GM18499 (cell line): ENCODE measurements around the gene TRIO.

Experiments used
- ATAC-seq: cut with Tn5 transposase; IDR thresholded peaks from one replicate; pipeline ENCODE4 v1.9.1; 2021; ENCODE audit warnings: moderate number of reproducible peaks; ENCODE audit not compliant: insufficient read depth, unreplicated experiment

Gene TRIO

DNA sequence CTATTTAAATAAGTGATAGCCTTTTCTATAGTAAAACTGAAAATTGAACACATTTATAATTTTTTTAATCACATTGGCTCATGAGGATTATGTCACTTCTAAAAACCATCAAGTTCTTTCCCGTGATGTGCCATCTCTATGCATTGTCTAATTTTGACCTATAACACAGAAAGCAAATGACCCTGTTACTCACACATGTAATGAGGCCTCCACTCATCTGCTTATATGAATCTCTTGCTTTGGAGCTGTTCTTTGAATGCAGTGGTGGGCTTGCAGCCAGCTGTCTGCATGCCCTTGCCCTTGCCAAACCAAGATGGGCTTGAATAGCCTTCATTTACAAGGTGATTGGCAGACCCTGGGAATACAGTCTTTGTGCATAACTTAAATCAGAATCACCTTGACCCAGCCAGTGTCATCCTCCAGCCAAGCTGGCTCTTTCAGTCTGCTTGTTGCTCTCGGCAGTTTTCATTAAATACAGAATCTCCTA is 163.2 kb downstream of the TRIO start:
- no peak for ATAC-seq

DNA sequence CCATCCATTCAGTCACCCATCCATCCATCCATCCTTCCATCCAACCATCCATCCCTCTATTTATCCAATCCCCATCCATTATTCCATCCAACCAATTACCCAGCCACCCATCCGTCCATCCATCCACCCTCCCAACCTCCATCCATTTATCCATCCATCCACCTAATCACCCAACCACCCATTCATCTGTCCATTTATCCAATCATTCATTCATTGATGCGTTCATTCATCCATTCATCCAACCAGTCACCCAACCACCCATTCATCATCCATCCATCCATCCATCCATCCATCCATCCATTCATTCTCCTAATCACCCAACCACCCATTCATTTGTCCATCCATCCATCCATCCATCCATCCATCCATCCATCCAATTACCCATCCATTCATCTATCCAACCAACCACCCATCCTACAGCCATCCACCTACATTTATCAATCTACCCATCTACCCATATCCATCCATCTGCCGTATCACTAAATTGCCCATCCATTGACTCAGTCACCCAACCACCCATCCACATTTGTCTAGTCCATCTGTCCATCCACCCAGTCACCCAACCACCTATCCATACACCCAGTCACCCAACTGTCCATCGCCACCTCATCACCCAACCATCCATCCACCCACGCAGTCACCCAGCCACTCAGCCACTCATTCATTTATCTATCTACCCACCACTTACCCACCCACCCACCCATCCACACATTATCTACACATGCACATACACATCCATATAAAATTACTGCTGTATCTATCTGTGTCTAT is 165.4 kb downstream of the TRIO start:
- no peak for ATAC-seq

DNA sequence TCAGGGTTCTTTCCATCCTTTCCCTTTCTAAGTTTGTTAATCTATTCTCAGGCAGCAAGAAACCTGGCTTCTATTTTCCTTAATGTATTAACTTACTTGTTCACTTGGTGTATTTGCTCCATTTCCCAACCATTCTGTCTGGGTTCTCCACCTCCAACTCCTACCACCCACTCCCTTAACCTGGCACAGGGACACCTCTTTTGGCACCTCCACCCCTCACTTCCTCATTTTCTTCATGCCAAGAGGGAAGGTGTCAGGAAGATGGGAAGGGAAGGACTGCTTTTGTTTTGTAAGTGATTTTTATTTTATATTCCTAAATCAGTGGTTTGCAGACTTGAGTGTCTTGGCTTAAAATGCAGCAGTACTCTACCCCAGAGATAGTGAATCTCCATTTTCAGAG is 166.1 kb downstream of the TRIO start:
- ATAC-seq, result no peak

DNA sequence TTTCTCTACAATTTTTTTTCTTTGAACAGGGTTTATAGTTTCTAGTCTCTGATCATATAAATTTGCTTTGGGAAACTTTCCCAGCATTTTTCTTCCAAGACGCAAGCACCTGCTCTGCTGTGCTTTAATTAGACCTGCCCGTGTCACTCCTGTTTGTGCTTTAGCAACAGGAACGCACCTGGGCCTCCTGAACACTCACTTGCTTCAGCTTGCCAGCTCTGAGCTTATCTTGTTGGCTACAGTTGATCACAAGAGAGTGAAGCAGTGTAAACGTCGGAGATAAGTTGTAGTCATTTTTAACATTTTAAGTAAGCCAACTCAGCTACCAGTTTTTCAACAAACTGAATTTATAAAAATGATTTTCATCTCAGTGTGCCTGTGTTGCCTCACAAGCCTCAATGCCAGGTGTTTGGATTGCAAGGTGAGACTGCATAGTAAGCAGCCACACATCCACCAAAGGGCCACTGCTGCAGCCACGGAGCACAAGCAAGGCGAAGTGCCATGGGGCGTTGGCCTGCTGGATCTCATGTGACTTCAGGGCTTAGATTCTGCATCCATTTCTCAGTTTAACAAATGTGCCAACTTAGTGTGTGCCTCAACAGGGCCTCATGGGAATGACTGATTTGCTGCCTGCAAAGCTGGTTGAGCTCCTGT is 166.9 kb downstream of the TRIO start:
- no peak for ATAC-seq

DNA sequence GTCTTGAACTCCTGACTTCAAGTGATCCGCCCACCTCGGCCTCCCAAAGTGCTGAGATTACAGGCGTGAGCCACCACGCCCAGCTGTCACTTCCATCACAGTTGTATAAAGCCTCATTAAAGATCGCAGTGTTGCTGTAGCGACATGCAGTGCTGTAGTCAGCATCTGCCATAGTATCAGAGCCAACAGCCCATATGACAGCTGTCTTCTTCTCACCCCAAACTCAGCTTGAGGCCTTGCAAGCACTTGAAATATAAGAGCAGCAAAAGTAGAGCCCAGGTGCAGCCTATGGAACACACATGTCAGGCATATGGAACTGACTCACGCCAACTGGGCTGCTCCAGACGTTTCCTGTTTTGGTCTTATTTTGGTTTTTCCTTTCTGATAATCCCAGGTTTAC is 167.8 kb downstream of the TRIO start:
- no peak for ATAC-seq

DNA sequence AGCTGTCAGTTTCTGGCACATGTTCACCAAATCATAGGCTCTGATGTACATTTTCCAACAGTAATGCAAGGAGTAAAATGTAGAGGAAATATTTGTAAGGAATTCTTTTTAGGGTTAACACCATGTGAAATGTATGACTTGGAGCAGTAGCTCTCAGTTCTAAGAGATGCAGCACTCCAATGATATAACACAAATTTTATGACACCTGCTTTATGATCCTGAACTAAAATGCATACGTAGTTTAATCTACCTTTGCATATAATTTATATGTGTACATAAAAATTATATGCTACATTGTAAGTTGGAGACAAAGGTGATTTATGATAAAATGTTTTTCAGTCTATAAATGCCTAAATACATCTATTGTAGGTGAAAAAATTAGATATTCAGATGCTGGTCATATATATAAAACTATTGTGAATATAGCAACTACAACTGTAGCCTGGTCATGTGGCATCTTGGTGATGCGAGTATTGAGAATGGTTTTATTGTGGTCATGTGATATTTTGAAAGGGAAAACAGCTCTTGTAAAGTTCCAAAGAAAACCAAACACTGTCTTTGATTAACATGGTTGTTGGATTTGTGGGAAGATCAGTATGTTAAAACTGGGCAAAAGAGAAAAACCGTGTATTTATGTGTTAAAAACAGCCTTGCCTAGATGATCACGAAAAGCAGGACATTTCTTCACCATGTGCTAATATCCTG is 171.0 kb downstream of the TRIO start:
- no peak for ATAC-seq

DNA sequence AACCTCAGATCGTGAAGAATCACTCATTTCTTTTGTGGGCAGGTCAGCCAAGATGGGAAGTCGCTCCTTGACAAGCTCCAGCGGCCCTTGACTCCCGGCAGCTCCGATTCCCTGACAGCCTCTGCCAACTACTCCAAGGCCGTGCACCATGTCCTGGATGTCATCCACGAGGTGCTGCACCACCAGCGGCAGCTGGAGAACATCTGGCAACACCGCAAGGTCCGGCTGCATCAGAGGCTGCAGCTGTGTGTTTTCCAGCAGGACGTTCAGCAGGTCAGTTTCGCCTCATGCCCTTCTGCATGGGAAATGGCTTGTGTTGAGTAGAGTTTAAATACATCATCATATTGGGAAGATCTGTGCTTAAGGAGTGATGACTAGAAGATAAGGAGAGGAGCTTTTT is 173.3 kb downstream of the TRIO start:
- no peak for ATAC-seq

DNA sequence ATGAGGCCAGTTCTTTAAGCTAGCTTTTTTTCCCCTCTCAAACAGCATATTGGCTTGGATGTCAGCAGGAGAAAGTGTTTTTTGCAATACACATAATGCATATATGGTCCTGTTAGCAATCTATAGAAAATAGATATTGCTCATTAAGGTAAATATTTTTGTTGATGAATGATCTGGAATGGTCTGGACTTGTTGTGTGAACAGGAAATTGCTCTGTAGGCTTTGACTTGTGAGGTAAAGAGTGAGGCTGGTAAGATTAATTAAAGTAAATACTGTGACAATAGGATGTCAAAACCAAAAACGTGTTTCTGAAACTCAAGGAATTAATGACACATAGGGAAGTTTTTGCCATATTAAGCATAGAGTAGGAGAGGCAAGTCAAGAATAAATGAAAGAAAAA is 176.0 kb downstream of the TRIO start:
- ATAC-seq, result no peak

DNA sequence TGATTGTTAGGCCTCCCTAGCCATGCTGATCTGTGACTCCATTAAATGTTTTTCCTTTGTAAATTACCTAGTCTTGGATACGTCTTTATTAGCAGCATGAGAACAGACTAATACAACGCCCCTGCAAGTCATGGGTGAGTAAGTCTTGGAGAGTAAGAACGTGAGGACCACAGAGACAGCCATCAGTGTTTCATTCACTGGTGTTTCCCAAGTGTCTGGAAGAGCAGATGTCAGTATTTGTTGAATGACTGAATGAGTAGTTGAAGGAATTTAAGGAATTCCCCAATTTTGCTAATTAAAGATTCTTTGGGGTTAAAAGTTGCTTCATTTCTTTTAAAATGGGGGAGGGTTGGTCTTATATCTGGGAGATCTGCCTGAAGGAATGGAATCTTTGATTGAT is 178.8 kb downstream of the TRIO start:
- no peak for ATAC-seq

DNA sequence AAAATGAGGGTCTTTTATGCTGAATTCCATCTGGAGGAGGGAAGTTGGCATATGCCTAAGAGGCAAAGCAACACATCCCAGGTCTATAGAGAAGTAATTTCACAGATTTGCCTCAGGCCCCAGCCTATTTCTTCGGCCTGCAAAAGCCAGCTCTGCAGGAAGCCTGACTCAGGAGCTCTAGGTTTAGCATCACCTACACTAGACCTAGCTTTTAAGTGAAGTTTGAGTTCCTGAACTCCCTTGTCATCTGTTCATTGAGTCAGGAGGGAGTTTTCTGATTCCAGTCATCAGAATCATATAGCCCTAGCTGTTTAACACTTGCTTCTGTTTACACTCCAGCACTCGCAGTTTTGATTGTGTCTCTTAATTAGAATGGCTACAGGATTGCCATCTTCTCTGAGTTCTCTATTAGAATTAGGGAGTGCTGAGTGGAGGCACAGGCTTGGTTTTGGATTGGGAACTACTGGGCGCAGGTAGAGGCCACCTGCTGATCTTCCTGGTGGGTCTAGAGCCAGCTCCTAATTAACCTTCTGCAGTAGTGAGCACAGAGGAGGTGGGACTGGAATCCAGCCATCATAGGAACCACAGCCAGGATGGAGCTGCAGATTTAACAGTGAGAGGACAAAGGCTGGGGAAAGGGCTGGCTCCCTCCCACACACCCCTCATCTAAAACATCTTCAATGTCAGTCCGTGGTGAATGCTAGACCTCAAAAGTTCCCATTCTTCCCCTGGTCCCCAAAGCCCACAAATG is 179.5 kb downstream of the TRIO start:
- ATAC-seq, result no peak

DNA sequence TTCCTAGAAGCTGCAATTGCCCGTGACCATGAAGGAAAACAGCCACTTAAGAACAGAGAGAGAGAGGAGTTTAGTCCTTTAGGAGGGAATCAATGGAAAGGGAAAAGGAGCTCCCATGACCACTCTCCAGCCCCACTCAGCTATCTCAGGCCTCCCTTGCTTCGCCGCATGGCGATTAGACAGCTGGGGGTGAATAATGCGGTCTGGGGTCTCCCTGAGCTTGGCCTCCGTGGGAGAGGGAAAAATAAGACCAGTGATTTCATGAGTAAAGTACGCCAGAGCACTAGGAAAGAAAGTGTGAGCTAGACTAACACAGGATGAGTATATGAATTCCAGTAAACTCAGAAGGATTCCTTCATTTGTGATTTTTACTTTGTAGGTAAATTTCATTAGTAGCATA is 180.3 kb downstream of the TRIO start:
- ATAC-seq, result no peak

DNA sequence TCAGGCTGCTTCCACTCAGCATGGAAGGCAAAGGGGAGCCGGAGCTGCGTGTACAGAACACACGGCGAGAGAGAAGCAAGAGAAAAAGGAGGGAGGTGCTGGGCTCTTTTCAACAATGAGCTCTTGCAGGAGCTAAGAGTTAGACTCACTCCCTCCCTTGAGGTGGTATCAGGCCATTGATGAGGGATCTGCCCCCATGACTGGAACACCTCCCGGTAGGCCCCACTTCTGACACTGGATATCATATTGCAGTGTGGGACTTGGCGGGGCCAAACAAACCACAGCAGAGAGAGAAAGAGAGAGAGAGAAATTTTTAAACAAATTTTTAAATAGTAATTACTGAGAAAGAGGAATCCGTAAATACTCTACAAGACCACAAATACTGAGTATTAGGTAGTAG is 182.2 kb downstream of the TRIO start:
- no peak for ATAC-seq

DNA sequence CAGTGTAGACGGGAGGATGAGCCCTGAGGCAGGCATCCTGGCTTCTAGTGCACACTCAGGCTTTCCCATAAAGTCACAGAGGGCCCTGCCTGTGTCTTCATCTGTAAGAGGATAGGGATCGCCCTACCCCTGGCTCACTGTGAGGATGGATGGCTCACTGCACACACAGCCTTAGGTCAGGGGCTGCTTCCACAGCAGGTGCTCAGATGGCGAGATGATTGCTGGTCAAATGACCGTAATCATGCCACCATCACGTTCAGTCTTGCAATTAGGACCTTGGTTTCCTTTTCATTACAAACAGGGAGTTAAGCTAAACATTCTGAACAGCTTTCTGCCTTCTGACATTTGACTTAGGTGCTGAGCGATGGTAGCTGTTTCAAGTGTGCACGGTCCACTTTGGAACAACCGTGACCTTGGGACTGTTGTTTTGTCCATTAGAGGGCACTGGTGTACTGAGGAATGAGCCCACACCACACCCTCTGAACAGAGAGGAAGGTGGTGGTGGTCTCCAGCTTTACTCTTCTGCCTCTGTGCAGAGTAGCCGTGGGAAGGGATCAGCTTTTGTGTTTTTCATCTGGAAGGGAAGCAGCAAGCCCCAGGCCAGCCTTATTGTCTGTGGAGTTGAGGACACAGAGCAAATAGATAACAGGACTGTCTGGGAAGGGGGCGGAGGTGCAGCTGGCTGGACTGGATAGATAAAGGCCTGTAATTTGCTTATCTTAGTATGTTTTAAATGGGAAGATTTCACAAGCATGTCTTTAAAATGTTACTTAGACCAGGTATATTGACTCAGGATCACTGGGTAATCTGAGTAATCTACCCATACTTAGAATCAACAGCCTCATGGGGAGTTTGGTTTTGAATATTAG is 183.1 kb downstream of the TRIO start:
- ATAC-seq, result no peak

DNA sequence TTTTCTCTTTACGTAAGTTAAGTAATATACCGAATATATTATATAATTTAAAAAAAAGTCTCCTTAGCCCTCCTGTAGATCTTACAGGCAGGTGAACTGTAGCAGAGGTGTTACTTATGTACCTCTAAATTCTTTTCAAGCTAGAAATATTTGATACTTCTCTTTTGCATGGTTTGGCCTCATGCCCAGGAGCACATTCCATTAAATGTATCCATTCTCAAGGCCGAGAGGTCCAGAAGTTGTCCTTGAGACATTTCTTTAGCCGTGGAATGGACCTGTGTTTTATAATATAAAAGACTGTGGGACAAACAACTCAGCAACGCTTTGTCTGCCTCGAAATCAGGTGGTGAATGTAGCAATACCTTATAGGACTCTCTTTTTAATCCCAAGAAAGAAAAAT is 184.5 kb downstream of the TRIO start:
- no peak for ATAC-seq

DNA sequence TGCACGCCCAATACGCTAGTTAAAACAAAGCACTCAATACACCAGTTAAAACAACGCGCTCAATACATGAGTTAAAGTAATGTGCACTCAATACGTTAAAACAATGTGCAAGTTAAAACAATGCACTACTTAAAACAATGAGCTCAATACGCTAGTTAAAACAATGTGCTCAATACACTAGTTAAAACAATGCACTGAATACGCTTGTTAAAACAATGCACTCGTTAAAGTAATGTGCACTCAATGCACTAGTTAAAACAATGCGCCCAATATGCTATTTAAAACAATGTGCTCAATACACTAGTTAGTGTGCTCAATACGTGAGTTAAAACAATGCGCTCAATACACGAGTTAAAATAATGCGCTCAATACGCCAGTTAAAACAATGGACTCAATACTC is 185.0 kb downstream of the TRIO start:
- no peak for ATAC-seq

DNA sequence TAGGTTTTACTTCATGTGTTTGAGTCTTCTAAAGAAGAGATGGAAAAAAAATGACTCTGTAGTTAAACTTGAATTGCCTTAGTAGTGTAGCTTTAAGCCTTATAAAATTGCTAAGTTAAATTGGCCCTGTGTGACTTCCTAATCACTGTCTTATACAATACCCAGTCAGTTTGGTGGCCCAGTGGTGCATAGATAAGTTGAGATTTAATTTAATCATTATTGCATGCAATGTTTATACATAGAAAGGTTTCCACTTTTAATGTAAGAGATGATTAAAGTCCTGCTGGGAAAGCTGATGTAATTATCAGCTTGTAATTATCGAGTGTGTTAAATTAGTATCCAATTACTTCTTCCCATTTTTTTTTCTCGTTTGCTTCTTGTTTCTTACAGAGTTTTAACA is 187.1 kb downstream of the TRIO start:
- no peak for ATAC-seq

DNA sequence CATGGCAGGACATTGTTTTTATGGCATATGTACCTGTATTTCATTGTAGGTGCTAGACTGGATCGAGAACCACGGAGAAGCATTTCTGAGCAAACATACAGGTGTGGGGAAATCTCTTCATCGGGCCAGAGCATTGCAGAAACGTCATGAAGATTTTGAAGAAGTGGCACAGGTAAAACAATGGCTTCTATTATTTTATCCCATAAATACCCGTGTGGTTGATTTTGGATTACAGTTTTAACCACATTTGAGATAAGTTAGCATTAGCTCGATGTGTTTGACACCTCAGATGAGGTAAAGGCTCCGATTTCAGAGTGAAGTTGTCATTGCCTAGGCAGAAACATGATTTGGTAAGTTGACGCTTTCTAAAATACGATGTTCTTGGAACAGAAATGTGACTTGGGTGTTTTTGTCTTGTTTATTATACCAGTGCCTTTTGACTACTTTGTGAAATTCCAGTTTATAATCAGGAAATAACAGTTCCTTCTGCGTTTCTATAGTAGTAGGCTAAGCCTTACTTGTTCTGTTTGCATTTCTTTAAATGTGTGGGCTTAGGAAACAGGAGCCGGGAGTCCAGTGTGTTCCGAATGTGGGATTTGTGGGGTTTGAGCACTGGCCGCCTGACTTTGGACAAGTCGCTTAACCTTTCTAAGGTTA is 187.7 kb downstream of the TRIO start:
- ATAC-seq, result no peak

DNA sequence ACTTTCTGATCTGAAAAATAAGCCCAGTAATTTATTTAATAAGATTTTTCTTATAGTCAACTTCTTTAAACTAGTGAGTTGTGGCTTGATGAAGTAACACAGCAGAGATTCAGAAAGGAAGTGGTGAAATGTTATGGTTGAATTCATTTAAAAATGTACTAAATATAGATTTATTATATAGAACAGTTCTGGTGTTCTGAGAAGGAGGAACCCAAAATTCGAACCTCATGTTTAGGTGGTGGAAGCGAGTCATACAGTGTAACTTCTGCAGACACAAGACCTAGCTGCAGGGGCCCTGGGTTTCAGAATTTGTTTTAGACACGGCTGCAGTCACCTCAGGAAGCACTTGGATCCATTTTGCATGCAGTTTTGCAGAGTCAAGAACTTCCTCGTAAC is 188.2 kb downstream of the TRIO start:
- peak; percentile 90 for ATAC-seq

DNA sequence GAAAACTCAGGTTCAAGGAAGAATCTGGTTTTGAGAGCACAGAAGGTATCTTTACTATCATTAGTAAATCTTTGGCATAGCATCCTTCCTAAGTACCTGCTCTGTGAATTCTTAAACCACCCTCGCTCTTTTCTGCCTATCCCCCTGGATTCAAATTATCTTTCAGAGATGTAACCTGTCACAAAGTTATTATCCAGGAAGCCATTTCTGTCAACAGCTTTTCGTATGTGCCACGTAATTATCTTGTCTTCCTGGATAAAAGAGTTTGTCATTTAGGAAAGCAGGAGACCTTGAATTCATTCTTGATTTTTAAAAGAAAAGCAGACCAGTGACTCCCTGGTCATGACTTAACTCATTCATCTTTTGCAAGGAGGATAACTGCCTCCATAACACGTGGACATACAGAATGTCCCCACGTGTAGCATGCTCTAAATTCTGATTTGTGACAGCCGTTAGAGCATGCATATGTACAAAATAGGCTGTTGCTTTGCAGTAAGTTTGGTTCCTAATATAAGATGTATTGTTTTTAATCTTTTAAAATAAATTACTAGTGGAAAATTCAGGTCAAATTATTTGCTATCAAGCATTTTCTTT is 189.0 kb downstream of the TRIO start:
- no peak for ATAC-seq
